Measurements from ENCODE around the gene DGKG.

Gene DGKG

GRCh38 chr3:186339180-186339918, 22.7 kb downstream of the DGKG start:
- H3K36me3 ChIP-seq, result no peaks in the 10 kb centered on the region
- no peak for DNase-seq
- no peak overlapping the region for H3K4me3 ChIP-seq (ENCODE audit: low read depth, low read length)
- no peaks in the 10 kb centered on the region for H3K27me3 ChIP-seq
- no peaks in the 10 kb centered on the region for H3K4me1 ChIP-seq
- H3K9me3 ChIP-seq, result no peaks in the 10 kb centered on the region
- TF ChIP-seq, protein P1, sequence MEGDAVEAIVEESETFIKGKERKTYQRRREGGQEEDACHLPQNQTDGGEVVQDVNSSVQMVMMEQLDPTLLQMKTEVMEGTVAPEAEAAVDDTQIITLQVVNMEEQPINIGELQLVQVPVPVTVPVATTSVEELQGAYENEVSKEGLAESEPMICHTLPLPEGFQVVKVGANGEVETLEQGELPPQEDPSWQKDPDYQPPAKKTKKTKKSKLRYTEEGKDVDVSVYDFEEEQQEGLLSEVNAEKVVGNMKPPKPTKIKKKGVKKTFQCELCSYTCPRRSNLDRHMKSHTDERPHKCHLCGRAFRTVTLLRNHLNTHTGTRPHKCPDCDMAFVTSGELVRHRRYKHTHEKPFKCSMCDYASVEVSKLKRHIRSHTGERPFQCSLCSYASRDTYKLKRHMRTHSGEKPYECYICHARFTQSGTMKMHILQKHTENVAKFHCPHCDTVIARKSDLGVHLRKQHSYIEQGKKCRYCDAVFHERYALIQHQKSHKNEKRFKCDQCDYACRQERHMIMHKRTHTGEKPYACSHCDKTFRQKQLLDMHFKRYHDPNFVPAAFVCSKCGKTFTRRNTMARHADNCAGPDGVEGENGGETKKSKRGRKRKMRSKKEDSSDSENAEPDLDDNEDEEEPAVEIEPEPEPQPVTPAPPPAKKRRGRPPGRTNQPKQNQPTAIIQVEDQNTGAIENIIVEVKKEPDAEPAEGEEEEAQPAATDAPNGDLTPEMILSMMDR (IDR thresholded peaks at IDR 0.05; ENCODE audit: low read depth, low read length), result no peak

DNA sequence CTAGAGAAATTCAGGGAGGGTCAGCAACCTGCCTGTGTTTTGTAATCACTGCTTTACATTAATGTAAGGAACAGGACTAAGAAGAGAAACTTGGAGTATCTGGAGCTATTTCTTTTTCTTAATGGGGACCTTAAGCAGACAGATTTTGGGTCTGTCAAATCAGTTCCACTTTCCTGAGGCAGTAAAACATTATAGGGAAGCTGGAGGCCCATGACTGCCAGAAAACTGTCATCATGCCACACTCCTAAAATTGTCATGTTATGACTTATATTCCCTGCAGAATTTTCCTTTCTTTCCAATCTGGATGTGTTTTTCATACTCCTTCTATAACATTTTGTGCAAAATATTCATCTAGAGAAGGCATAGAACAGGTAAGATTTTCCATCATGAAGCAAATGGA, 28.8 kb downstream of the DGKG start:
- Histone ChIP-seq H3K4me3 (ENCODE audit: low read depth, low read length) (no peak overlapping the region), H3K27me3 (no peaks in the 10 kb centered on the region), H3K4me1 (peaks cover 7% of the 10 kb centered on the region), H3K9me3 (no peaks in the 10 kb centered on the region), H3K36me3 (no peaks in the 10 kb centered on the region)
- TF ChIP-seq, protein P1 (IDR thresholded peaks at IDR 0.05; ENCODE audit: low read depth, low read length), result no peak
- no peak for DNase-seq

DNA sequence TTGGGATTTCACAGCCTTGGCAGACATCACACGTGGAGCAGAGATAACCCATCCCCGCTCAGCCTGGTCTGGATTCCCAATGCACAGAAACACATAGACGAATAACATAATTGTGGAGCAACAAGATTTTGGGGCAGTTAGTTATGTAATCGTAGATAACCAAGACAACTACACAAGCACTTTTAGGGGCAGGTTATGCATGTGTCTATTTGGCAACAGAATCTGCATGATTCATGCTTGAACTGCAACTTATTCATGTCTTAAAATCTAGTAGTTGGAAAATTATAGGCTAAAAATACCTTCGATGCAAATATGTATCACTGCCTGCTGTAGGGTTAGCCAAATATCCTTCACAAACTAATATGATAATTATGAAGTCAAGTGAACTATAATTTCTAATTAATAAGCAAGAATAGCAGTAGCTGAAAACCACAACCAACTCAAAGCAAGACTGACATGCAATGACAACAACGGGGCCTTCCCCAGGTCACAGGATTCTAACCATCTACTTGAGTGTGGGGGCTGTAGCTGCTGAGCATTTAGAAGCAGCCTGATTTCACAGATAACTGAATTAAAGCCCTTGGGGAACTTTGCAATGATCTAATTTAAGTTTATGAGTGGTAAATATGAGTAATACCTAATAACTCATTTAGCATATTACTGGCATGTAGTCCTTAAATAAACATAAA, 31.1 kb downstream of the DGKG start:
- TF ChIP-seq, protein P1 (IDR thresholded peaks at IDR 0.05; ENCODE audit: low read depth, low read length), result no peak
- peak; percentile 17 for DNase-seq
- Histone ChIP-seq H3K4me1 (peaks cover 7% of the 10 kb centered on the region), H3K27me3 (no peaks in the 10 kb centered on the region), H3K36me3 (no peaks in the 10 kb centered on the region), H3K9me3 (no peaks in the 10 kb centered on the region), H3K4me3 (ENCODE audit: low read depth, low read length) (no peak overlapping the region)

DNA sequence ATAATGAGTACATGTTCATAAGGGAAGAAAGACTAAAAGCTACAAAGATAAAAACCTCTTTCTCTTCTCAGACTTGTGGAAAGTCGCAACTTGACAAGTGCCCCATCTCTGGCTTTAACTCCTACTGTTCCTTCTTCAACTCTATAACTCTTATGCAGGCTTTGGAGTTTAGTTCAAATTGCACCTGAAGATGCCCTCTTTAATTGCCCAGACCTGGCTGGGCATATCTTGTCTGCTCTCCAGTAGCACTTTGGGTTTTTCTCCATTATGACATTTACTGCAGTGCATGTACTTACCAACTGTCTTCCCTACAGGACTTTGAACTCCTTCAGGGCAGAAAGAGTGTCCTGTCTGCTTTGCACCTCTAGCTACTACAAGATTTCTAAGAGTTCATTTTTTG, 32.4 kb downstream of the DGKG start:
- TF ChIP-seq, protein P1 (IDR thresholded peaks at IDR 0.05; ENCODE audit: low read depth, low read length), result no peak
- no peaks in the 10 kb centered on the region for H3K36me3 ChIP-seq
- H3K9me3 ChIP-seq, result no peaks in the 10 kb centered on the region
- no peak for DNase-seq
- H3K4me1 ChIP-seq, result peaks cover 7% of the 10 kb centered on the region
- H3K27me3 ChIP-seq, result no peaks in the 10 kb centered on the region
- H3K4me3 ChIP-seq (ENCODE audit: low read depth, low read length), result no peak overlapping the region

DNA sequence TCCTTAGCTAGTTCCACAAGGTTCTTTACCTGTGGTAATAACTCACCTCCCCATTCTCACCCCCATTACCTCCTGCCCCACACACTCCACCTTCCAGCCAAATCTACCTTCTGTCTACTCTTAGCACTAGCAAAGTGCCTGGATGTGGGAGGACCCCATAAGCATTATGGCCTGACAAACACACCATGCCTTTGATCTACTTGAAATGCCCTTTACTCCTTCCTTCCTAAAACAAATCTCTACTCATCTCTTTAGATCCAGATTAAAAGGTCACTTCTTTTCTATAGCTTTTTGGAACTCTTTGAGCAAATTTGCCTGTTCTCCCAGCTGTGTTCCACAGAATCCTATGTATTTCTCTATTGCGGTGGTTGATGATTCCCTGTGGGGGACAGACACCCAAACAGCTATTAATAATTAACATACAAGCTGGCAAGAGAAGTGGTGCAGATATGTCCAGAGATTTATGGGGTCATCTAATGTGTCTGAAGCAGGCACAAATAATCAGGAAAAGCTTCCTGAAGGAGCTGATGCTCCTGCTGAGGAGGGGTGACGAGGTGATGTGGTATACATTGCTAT, 34.0 kb downstream of the DGKG start:
- no peak for DNase-seq
- TF ChIP-seq, protein P1 (IDR thresholded peaks at IDR 0.05; ENCODE audit: low read depth, low read length), result no peak
- Histone ChIP-seq H3K27me3 (no peaks in the 10 kb centered on the region), H3K36me3 (no peaks in the 10 kb centered on the region), H3K9me3 (no peaks in the 10 kb centered on the region), H3K4me3 (ENCODE audit: low read depth, low read length) (no peak overlapping the region), H3K4me1 (peaks cover 7% of the 10 kb centered on the region)

DNA sequence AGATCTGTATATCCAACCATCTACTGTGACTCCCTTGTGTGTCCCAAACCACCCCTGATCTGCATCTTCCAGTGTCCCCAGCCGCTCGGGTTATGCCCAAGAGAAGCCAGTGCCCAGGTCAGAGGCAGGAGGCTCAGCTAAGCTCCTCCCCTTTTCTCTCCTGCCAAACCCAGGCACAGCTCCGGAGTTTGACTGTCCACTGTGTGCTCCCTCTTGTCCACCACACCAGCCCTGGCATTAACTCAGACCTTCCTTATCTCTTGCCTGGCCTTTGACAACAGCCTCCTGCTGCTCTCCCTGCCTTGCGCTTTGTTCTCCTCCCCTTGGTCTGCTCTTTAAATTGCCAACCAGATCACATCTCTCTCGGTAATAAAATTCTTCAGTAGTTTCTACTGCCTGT, 39.3 kb downstream of the DGKG start:
- Histone ChIP-seq H3K9me3 (no peaks in the 10 kb centered on the region), H3K4me3 (ENCODE audit: low read depth, low read length) (no peak overlapping the region), H3K4me1 (peaks cover 5% of the 10 kb centered on the region), H3K36me3 (no peaks in the 10 kb centered on the region), H3K27me3 (no peaks in the 10 kb centered on the region)
- no peak for DNase-seq
- TF ChIP-seq, protein P1 (IDR thresholded peaks at IDR 0.05; ENCODE audit: low read depth, low read length), result no peak

All from BE2C (cell line).